GM23338 (cell line): ENCODE measurements around the gene BHLHE41.

Experiments
- CREB1 ChIP-seq: fragments of 250-450 bp; sonication (Bioruptor Pico); IDR thresholded peaks from 2 replicates; pipeline ENCODE4 v1.5.0; 2020; ENCODE audit warnings: low read depth, mild to moderate bottlenecking, moderate library complexity
- CTCF ChIP-seq, 2 experiments: fragments of 200-600 bp in 1 of 2; sonication (generic) in 1 of 2; conservative IDR thresholded peaks; 2 replicates each; pipeline versions ENCODE4 v1.5.1 to v1.6.1; 2016 to 2017; ENCODE audit warnings: antibody characterized with exemption in 2 of 2, low read depth in 2 of 2, mild to moderate bottlenecking in 2 of 2, moderate library complexity in 1 of 2
- ETS1 ChIP-seq: IDR thresholded peaks from 2 replicates; pipeline ENCODE4 v1.6.1; 2016; ENCODE audit warnings: antibody characterized with exemption
- EZH2 ChIP-seq: fragments of 200-600 bp; sonication (generic); IDR thresholded peaks from one replicate; pipeline ENCODE4 v1.8.0; 2017; ENCODE audit warnings: antibody characterized with exemption, mild to moderate bottlenecking, low read depth; ENCODE audit not compliant: unreplicated experiment
- EZH2phosphoT487 ChIP-seq: fragments of 200-600 bp; sonication (generic); IDR thresholded peaks from one replicate; pipeline ENCODE4 v1.8.1; 2018; ENCODE audit warnings: antibody characterized with exemption; ENCODE audit not compliant: unreplicated experiment
- JUNB ChIP-seq: IDR thresholded peaks from one replicate; pipeline ENCODE4 v1.6.1; 2016; ENCODE audit warnings: antibody characterized with exemption; ENCODE audit not compliant: unreplicated experiment
- NANOG ChIP-seq: IDR thresholded peaks from 2 replicates; pipeline ENCODE4 v1.6.1; 2016; ENCODE audit warnings: antibody characterized with exemption, borderline replicate concordance
- POLR2AphosphoS5 ChIP-seq: IDR thresholded peaks from 2 replicates; pipeline ENCODE4 v1.6.1; 2016; ENCODE audit warnings: antibody characterized with exemption, low read depth
- REST ChIP-seq: IDR thresholded peaks from one replicate; pipeline ENCODE4 v1.6.1; 2018; ENCODE audit warnings: antibody characterized with exemption; ENCODE audit not compliant: unreplicated experiment
- STAT1 ChIP-seq: IDR thresholded peaks from one replicate; pipeline ENCODE4 v1.6.1; 2016; ENCODE audit warnings: antibody characterized with exemption; ENCODE audit not compliant: unreplicated experiment
- ZNF114 ChIP-seq: fragments of 250-450 bp; sonication (Bioruptor Pico); IDR thresholded peaks from 2 replicates; pipeline ENCODE4 v1.5.0; 2020; ENCODE audit warnings: mild to moderate bottlenecking, moderate library complexity
- ZNF331 ChIP-seq: fragments of 250-450 bp; sonication (Bioruptor Pico); IDR thresholded peaks from 2 replicates; pipeline ENCODE4 v1.5.0; 2020; ENCODE audit warnings: low read depth, mild to moderate bottlenecking, moderate library complexity
- ZNF462 ChIP-seq: fragments of 250-450 bp; sonication (Bioruptor Pico); IDR thresholded peaks from 2 replicates; pipeline ENCODE4 v1.5.0; 2020; ENCODE audit warnings: mild to moderate bottlenecking, moderate library complexity

- TF ChIP-seq CTCF (conservative IDR thresholded peaks at IDR 0.05; ENCODE audit: low read depth in 2 of 2) (no peak), POLR2AphosphoS5 (no peak), REST (no peak), EZH2 (no peak), EZH2phosphoT487 (no peak), ZNF462 (CRISPR knock-in tag) (0 out of 2 replicates have a peak, but pooled peaks have one; percentile 9), CREB1 (0 out of 2 replicates have a peak, but pooled peaks have one; percentile 12), ETS1 (no peak), JUNB (no peak), ZNF114 (CRISPR knock-in tag) (no peak), STAT1 (no peak), NANOG (no peak), ZNF331 (CRISPR knock-in tag) (no peak)
These were observed 12.1 kb downstream of the BHLHE41 start for GRCh38 chr12:26112703-26113147.
